Right renal cortex interstitium (tissue), 3 donors: Measurements from ENCODE around the gene TCF12. TPM values are rescaled to one million over a fixed set of nuclear protein-coding genes. Genes with fewer than 3 reads are reported as not detected.

Experiments used
- DNase-seq, 3 donors: peaks; one replicate each; pipeline ENCODE4 v3.0.0-alpha.2; 2013; ENCODE audit warnings: low read depth in 3 of 3, low spot score in 2 of 3
- polyA plus RNA-seq, 3 donors: library from polyadenylated mRNA; unstranded; fragments of 120-200 nt; gene quantifications; one replicate each; pipeline ENCODE4 v1.2.1, GENCODE V29; 2013; ENCODE audit not compliant: insufficient read length in 3 of 3

Gene TCF12
- polyA plus RNA-seq, 3 donors = 183 to 198 (median 198) TPM

DNA sequence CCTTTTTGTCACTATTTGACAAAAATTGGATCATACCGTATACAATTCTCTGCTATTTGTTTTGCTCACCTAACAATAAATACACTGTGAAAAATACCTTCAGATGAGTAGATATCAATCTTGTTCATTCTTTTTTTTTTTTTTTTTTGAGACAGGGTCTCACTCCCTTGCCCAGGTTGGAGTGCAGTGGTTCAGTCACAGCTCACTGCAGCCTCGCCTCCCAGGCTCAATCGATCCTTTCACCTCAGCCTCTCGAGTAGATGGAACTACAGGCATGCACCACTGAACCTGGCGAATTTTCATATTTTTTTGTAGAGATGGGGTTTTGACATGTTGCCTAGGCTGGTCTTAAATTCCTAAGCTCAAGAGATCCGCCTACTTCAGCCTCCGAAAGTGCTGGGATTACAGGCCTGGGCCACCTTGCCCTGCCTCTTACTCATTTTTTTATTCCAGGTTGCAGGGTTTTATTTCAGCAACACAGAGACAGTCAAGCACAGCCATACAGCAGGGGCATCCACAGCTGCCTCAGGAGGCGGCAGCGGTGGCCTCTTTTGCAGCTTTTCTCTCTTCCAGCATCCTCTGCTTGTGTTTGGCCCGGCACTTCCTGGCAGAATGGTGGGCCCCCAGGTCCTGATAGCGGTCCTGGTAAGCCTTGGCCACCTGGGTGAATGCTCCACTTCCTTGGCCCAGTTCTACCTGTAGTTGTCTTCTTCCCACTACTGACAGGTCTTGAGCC, 406.7 kb downstream of the TCF12 start:
- no peak for DNase-seq

DNA sequence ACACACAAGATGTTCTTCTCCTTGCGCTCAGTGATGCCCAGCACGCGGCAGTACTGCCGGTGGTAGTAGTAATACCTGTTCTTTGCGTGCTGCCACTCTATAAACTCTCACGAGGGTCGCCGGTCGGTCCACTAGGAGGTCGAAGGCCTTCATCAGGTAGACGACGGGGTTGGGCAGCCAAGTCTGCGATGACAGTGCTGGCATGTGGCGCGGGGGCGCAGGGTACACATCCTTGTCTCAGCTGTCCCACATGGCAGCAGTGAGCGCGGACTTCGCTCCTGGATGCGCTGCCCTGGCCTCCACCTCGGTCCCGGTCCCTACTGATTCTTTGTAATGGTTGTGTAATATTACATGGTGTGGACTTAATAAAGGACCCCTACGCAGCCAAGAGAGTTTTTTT, 407.8 kb downstream of the TCF12 start:
- no peak for DNase-seq

DNA sequence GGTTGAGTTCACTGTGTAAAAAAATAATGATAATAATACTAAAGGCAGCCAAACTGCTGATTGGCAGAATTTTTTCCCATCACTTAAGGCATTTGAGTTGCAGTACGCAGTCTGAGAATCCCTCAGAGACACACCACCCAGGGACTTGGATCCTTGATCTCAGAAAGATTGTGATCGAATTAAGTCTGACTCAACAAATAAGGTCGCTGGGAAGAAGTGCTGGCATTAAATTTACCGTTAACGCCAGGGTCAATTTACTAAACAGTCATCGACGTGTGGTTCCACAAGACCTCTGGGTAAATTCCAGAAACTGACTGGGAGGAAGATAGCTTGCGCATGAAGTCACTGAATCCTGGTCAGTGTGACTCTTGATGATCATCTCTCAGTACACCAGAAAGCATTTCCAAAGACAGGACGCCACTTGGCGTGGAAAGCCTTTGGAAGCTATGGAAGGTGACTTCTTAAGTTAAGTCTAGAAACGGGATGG, 409.6 kb downstream of the TCF12 start:
- DNase-seq = no peak

- DNase-seq = no peak
These were observed 410.0 kb downstream of the TCF12 start for GRCh38 chr15:57328479-57328878.

GRCh38 chr15:57328897-57329296, 410.5 kb downstream of the TCF12 start:
- no peak for DNase-seq

GRCh38 chr15:57329582-57330367, 411.3 kb downstream of the TCF12 start:
- DNase-seq = no peak

GRCh38 chr15:57330619-57331340, 412.3 kb downstream of the TCF12 start:
- no peak for DNase-seq

DNA sequence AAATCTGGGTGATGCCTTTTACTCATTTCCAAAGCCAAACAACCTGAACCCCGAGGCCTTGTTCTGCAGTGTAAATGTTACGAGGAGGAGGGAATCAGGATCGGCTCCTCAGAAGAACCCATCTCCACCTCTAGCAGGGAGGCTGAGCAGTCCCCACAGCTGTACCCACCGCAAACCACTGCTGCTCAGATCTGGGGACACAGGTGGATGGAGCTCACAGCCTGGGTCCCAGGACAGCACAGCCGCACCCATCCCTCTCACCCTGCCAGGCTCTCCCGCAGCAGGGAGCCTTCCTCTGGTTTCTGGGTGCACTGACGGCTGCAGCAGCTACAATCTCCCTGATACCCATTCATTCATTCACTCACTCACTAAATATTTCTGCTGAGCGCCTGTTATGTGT, 413.9 kb downstream of the TCF12 start:
- no peak for DNase-seq

- no peak for DNase-seq
These were observed 415.0 kb downstream of the TCF12 start for GRCh38 chr15:57333487-57333886.

- DNase-seq = no peak
These were observed 415.8 kb downstream of the TCF12 start for GRCh38 chr15:57334257-57334656.

GRCh38 chr15:57335293-57335715, 416.9 kb downstream of the TCF12 start:
- DNase-seq = no peak

- no peak for DNase-seq
These were observed 417.3 kb downstream of the TCF12 start for GRCh38 chr15:57335719-57336118.

GRCh38 chr15:57337868-57338411, 419.5 kb downstream of the TCF12 start:
- DNase-seq = no peak

DNA sequence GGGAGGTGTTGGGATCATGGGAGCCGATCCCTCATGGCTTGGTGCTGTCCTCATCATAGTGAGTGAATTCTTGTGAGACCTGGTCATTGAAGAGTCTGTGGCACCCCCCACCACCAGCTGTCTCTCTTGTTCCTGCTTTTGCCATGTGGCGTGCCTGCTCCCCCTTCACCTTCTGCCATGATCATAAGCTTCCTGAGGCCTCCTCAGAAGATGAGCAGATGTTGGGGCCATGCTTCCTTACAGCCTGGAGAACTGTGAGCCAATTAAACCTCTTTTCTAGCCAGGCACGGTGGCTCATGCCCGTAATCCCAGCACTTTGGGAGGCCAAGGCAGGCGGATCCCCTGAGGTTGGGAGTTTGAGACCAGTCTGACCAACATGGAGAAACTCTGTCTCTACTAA, 420.9 kb downstream of the TCF12 start:
- no peak for DNase-seq

Other genes starting within 250 kb of the TCF12 start
- gene ZNF280D, start 185.1 kb upstream of the TCF12 start, polyA plus RNA-seq = 10 to 100 TPM; 43.7 to 46.8 (median 44.5) TPM